CD4-positive, alpha-beta T cell treated with Interleukin-15 for 1 hour (primary cell): ENCODE data around the gene SORCS2.
"Not testable (repeated sequence)": the region's sequence is repeated elsewhere in the genome, so short reads cannot be mapped to it uniquely, and the experiment has no call there.

Experiments used
- DNase-seq: peaks from one replicate; pipeline ENCODE4 v3.0.0-alpha.2; 2020

SORCS2 gene

GRCh38 chr4:7160951-7161440, 31.3 kb upstream of the SORCS2 start:
- no peak for DNase-seq

GRCh38 chr4:7161721-7162214, 30.6 kb upstream of the SORCS2 start:
- DNase-seq = no peak

GRCh38 chr4:7165056-7165873, 27.1 kb upstream of the SORCS2 start:
- not testable (repeated sequence) for DNase-seq

GRCh38 chr4:7165874-7166201, 26.5 kb upstream of the SORCS2 start:
- no peak for DNase-seq

GRCh38 chr4:7166237-7166636, 26.1 kb upstream of the SORCS2 start:
- DNase-seq = no peak

GRCh38 chr4:7166981-7167700, 25.2 kb upstream of the SORCS2 start:
- DNase-seq = no peak

- no peak for DNase-seq
These were observed 24.6 kb upstream of the SORCS2 start for GRCh38 chr4:7167706-7168105.

GRCh38 chr4:7168106-7168505, 24.2 kb upstream of the SORCS2 start:
- DNase-seq = no peak

- DNase-seq = peak; percentile 11
These were observed 23.2 kb upstream of the SORCS2 start for GRCh38 chr4:7169134-7169533.

- DNase-seq = no peak
These were observed 22.3 kb upstream of the SORCS2 start for GRCh38 chr4:7170012-7170411.

GRCh38 chr4:7171191-7171900, 21.0 kb upstream of the SORCS2 start:
- no peak for DNase-seq

- DNase-seq = no peak
These were observed 19.8 kb upstream of the SORCS2 start for GRCh38 chr4:7172508-7172907.

- no peak for DNase-seq
These were observed 19.4 kb upstream of the SORCS2 start for GRCh38 chr4:7172946-7173345.

GRCh38 chr4:7173841-7174449, 18.4 kb upstream of the SORCS2 start:
- DNase-seq = no peak

GRCh38 chr4:7179158-7179557, 13.2 kb upstream of the SORCS2 start:
- DNase-seq = no peak

- no peak for DNase-seq
These were observed 11.4 kb upstream of the SORCS2 start for GRCh38 chr4:7180938-7181337.

- no peak for DNase-seq
These were observed 9.7 kb upstream of the SORCS2 start for GRCh38 chr4:7182616-7183015.

GRCh38 chr4:7183161-7183560, 9.2 kb upstream of the SORCS2 start:
- DNase-seq = no peak

- DNase-seq = no peak
These were observed 8.4 kb upstream of the SORCS2 start for GRCh38 chr4:7183780-7184460.

- no peak for DNase-seq
These were observed 6.8 kb upstream of the SORCS2 start for GRCh38 chr4:7185487-7186030.

GRCh38 chr4:7186031-7186430, 6.3 kb upstream of the SORCS2 start:
- no peak for DNase-seq

- no peak for DNase-seq
These were observed 5.7 kb upstream of the SORCS2 start for GRCh38 chr4:7186516-7187167.
